AG10803 (cell line): ENCODE results near the gene GMDS.
A peak's percentile ranks its signal among the peaks of the same experiment; 100 is the strongest.

Experiments
- DNase-seq: peaks from one replicate; pipeline ENCODE4 v3.0.0; 2010; ENCODE audit warnings: low read depth
- H3K4me3 ChIP-seq: 2 replicates; pipeline ENCODE4 v1.5.1; 2011; ENCODE audit warnings: mild to moderate bottlenecking, low read length, control low read depth
- TF ChIP-seq, protein P1 (sequence below): conservative IDR thresholded peaks from 2 replicates; pipeline ENCODE4 v1.5.1; 2011; ENCODE audit warnings: mild to moderate bottlenecking, low read length, control low read depth, inconsistent platforms

The GMDS gene

DNA sequence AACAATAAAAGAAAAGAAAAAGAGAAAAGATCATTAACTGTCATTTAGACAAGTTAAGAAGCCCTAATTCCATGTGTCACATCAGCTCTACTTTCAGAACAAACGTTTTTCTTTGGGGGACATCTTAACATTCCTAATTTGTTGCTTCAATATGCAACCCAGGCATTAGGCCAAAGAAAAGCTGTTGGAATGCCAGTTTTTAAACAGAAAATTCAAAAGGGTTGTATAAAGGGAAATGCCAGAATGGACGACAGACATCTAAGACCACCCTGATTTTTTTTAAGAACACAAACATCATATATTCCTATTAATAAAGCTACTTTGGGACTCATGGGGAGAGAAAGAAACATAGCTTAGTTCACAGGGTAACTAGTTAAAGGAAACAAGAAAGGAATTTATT, 315.0 kb downstream of the GMDS start:
- peak; percentile 22 for DNase-seq
- H3K4me3 ChIP-seq: no peak overlapping the region
- TF ChIP-seq, protein P1, sequence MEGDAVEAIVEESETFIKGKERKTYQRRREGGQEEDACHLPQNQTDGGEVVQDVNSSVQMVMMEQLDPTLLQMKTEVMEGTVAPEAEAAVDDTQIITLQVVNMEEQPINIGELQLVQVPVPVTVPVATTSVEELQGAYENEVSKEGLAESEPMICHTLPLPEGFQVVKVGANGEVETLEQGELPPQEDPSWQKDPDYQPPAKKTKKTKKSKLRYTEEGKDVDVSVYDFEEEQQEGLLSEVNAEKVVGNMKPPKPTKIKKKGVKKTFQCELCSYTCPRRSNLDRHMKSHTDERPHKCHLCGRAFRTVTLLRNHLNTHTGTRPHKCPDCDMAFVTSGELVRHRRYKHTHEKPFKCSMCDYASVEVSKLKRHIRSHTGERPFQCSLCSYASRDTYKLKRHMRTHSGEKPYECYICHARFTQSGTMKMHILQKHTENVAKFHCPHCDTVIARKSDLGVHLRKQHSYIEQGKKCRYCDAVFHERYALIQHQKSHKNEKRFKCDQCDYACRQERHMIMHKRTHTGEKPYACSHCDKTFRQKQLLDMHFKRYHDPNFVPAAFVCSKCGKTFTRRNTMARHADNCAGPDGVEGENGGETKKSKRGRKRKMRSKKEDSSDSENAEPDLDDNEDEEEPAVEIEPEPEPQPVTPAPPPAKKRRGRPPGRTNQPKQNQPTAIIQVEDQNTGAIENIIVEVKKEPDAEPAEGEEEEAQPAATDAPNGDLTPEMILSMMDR: no peak

DNA sequence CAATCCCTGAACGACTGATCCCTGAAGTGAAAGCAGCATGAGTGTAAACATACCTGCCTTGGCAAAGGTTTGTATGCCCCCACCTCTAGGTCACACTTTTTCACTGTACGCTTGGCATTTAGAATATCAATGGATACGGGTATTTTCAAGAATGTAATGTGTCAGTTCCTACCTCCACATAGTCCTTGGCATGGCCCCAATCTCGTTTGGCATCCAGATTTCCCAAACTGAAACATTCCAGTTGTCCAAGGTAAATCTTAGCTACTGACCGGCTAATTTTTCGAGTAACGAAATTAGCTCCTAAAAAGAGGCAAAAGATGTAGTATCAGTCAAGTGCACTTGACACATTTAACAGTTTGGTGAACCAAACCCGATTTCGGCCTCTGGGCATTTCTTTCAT, 315.5 kb downstream of the GMDS start:
- no peak overlapping the region for H3K4me3 ChIP-seq
- no peak for DNase-seq
- TF ChIP-seq, protein P1: no peak

DNA sequence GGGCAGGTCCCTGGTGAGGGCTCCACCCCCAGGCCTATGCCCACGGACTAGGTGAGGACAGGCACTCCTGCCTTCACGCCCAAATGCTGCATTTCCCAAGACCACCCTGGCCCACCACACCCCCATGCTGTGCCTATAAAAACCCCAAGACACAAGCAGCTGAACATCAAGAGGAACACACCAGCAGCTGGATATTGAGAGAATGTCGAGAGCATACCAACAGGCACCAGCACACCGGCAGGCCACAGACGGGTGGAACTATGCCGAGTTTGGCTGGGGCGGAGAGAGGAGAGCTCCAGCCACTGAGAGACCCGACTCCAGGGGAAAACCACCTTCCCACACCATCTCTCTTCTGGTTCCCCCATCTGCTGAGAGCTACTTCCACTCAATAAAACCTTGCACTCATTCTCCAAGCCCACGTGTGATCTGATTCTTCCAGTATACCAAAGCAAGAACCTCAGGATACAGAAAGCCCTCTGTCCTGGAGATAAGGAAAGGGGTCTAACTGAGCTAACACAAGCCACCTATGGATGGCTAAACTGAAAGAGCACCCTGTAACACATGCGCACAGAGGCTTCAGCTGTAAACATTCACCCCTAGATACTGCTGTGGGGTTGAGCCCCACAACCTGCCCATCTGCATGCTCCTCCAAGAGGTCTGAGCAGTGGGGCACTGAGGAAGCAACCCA, 319.5 kb downstream of the GMDS start:
- TF ChIP-seq, protein P1: no peak
- no peak for DNase-seq
- H3K4me3 ChIP-seq: no peak overlapping the region

DNA sequence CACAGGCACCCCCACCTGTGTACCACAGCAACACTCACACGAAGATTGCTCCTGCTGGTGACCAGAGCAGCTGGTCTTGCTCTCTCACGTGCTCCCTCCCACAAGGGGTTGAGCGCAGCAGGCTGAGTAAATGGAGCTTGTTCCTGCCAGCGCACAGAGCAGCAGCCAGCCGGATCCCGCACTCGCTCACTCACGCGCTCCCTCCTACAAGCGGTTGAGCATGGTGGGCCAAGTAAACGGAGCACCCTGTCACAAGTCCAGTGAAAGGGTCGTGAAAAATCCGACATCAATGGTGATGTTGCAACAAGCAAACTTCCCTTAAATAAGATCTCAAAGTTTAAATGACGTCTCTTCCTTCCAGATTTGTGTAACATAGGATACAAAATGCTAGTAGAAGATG, 322.0 kb downstream of the GMDS start:
- TF ChIP-seq, protein P1: no peak
- no peak overlapping the region for H3K4me3 ChIP-seq
- DNase-seq: no peak

DNA sequence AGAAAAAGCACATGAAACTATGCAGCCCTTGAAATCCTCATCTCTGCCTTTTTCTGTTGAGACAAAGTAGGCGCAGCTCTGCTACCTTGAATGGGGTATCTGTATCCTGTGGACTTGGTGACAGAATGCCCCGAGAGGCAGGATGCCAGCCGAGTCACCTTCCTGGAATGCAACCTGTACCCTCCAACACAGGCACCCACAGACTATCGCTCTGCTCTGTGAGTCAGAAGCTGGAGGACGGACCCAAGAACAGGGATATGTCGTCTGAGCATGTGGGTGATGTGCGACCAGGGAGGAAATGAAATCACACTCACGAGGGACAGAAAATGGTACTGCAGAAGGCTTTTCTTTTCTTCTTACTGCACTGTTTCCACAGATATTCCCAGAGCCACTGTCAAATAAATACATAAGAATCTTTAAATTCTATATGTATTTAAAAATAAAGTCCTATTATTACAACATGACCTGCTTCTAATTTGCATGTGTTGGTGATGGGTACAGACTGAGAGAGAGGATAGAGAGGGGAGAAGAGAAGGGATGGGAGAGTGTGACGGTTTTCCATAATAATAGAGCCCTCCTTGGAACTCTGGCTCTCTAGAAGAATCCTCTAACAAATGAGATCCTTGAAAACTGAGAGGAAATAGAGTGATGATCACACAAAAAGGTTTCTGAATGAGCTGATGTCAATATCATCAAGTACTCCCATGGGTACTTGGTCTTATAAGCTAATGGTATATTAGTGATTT, 327.6 kb downstream of the GMDS start:
- TF ChIP-seq, protein P1: no peak

DNA sequence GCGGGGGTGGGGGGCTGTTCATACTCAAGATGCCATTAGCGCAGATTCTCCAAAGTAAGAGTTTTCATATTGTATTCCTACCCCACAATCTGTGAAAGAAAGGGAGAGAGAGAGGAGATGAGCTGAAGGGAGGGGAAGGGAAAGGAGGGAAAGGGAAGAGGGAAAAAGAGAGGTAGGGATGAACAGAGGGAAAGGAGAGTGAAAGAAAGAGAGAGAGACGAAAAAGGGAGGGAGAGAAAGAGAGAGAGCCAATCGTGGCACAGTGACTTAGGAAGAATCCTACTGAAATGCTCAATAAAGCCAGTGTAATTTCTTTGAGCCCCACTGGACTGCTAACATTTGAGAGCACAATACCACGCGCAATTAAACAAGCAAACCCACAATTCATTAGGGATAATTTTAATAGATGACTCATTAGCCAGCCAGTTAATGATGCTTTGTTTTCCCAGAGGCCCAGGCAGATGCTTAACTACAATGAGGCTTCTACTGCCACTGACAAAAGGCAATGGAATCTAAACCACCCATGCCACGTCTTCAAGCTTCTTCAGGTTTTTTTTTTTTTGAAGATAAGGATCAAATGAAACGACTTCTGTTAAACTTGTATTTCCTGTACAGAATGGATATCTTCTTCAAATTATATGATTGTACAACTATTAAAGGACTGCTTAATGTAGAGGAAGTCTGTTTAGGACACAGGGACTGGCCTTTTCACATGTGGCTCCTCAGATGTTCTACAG, 328.9 kb downstream of the GMDS start:
- TF ChIP-seq, protein P1: no peak
- peak; percentile 85 for DNase-seq
- no peak overlapping the region for H3K4me3 ChIP-seq

More for the DNA sequence above, 327.6 kb downstream of the GMDS start:
- DNase-seq: peak; percentile 65
- H3K4me3 ChIP-seq: no peak overlapping the region
